KMS-11 (cell line): ENCODE measurements around the gene ARHGEF10L.

Experiments
- H2AFZ ChIP-seq: fragments of 200-600 bp; sonication (generic); 2 replicates; pipeline ENCODE4 v1.6.1; 2016; ENCODE audit warnings: antibody characterized with exemption, mixed run types, low read depth
- H3K27ac ChIP-seq: fragments of 200-600 bp; sonication (generic); 2 replicates; pipeline ENCODE4 v1.6.1; 2016; ENCODE audit warnings: mild to moderate bottlenecking, mixed run types
- H3K27me3 ChIP-seq: fragments of 200-600 bp; sonication (generic); 2 replicates; pipeline ENCODE4 v1.6.1; 2017; ENCODE audit warnings: mild to moderate bottlenecking, low read depth, mixed run types, moderate library complexity; ENCODE audit not compliant: insufficient read depth
- H3K36me3 ChIP-seq: fragments of 200-600 bp; sonication (generic); 2 replicates; pipeline ENCODE4 v1.6.1; 2017; ENCODE audit warnings: mild to moderate bottlenecking, mixed run types; ENCODE audit not compliant: insufficient read depth
- H3K4me1 ChIP-seq: fragments of 200-600 bp; sonication (generic); 2 replicates; pipeline ENCODE4 v1.6.1; 2016; ENCODE audit warnings: mild to moderate bottlenecking, low read depth, mixed run types; ENCODE audit not compliant: poor library complexity, severe bottlenecking
- H3K4me2 ChIP-seq: fragments of 200-600 bp; sonication (generic); 2 replicates; pipeline ENCODE4 v1.7.0; 2016; ENCODE audit warnings: mild to moderate bottlenecking, mixed run types
- H3K4me3 ChIP-seq: fragments of 200-600 bp; sonication (generic); IDR thresholded peaks from 2 replicates; pipeline ENCODE4 v1.6.1; 2017; ENCODE audit warnings: low read depth, low read length, mixed read lengths; ENCODE audit not compliant: insufficient read depth
- H3K79me2 ChIP-seq: fragments of 200-600 bp; sonication (generic); 2 replicates; pipeline ENCODE4 v1.6.1; 2016; ENCODE audit warnings: low read depth, mixed run types; ENCODE audit not compliant: insufficient read depth
- H3K9ac ChIP-seq: fragments of 200-600 bp; sonication (generic); 2 replicates; pipeline ENCODE4 v1.6.1; 2016; ENCODE audit warnings: mild to moderate bottlenecking, mixed run types
- H4K20me1 ChIP-seq: fragments of 200-600 bp; sonication (generic); 2 replicates; pipeline ENCODE4 v1.6.1; 2016; ENCODE audit warnings: mild to moderate bottlenecking, mixed run types; ENCODE audit not compliant: insufficient read depth
- TF ChIP-seq, protein P1 (sequence below): fragments of 200-600 bp; sonication (generic); conservative IDR thresholded peaks from 2 replicates; pipeline ENCODE4 v1.6.1; 2017; ENCODE audit warnings: low read depth, mild to moderate bottlenecking, antibody characterized with exemption, low read length, moderate library complexity, mixed read lengths

The ARHGEF10L gene

DNA sequence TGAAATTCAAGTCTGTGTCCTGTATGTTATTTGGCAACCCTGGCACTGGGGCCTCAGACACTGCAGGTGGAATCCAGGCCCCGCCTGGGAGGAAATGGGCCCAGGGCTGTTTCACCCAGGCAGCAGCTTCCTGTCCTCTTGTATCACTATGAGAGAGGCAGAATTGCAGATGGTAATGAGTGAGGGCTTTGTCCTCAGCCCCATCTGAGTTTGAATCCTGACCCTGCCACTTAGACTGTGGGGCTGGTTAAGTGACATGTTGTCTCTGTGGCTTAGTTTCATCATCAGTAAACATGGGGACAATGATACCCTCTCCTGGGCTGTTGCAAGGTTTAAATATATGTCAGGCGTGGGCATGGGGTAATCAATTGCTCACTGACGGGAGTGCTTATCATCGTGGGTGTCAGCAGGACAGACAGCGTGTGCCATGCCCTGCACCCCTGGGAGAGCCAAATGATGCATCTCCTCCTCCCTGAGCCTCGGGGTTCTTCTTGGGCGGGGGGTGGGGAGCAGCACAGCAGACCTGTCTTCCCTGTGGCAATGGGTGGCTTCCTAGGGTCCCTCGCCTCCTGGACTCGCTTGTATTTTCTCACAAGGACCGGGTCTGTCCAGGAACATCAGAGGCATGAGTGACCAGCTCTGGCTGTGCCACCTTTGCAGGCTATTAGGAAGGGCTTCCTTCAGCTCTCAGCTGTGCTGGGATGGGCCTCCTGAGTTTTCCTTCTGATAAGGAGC lies 42.1 kb downstream of the ARHGEF10L start:
- H4K20me1 ChIP-seq: no peaks in the 10 kb centered on the region
- H3K27me3 ChIP-seq: peaks cover 18% of the 10 kb centered on the region; the same call in 1 of the 2 replicates
- TF ChIP-seq, protein P1, sequence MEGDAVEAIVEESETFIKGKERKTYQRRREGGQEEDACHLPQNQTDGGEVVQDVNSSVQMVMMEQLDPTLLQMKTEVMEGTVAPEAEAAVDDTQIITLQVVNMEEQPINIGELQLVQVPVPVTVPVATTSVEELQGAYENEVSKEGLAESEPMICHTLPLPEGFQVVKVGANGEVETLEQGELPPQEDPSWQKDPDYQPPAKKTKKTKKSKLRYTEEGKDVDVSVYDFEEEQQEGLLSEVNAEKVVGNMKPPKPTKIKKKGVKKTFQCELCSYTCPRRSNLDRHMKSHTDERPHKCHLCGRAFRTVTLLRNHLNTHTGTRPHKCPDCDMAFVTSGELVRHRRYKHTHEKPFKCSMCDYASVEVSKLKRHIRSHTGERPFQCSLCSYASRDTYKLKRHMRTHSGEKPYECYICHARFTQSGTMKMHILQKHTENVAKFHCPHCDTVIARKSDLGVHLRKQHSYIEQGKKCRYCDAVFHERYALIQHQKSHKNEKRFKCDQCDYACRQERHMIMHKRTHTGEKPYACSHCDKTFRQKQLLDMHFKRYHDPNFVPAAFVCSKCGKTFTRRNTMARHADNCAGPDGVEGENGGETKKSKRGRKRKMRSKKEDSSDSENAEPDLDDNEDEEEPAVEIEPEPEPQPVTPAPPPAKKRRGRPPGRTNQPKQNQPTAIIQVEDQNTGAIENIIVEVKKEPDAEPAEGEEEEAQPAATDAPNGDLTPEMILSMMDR: no peak
- no peak overlapping the region for H3K9ac ChIP-seq
- H3K4me3 ChIP-seq: no peak overlapping the region
- no peak overlapping the region for H3K27ac ChIP-seq
- H2AFZ ChIP-seq: no peak overlapping the region
- no peak overlapping the region for H3K4me2 ChIP-seq
- H3K79me2 ChIP-seq: no peaks in the 10 kb centered on the region
- H3K36me3 ChIP-seq: no peaks in the 10 kb centered on the region
- no peaks in the 10 kb centered on the region for H3K4me1 ChIP-seq

DNA sequence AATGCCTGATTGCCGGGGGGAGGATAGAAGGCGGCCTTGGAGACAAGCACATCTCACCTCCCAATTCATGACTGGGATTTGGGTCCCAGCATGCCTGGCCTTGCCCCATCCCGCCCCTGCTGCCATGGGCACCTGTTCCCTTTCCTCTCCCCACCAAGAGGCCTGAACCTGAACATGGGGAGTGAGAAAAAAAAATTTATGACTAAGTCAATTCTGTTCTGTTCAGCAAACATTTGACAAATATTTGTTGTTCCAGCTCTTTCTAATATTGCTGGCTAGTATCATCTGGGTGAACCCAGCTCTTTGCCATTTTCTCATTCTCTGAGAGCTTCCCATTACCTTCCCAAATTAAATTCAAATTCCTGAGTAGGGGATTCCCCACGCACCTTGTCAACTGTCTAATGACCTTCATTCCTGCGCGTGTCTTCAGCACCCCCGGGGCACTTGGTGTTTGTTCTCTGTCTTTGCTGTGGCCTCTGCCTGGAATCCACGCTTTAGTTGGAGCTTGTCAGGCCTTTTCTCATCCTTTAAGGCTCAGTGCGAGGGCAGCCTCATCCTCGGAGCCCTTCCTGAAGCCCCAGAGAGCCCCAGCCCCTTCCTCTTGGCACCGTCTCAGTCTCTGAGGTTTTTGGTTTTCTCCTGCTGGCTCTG lies 42.8 kb downstream of the ARHGEF10L start:
- H3K36me3 ChIP-seq: no peaks in the 10 kb centered on the region
- H3K79me2 ChIP-seq: no peaks in the 10 kb centered on the region
- H3K9ac ChIP-seq: no peak overlapping the region
- no peaks in the 10 kb centered on the region for H3K4me1 ChIP-seq
- no peaks in the 10 kb centered on the region for H4K20me1 ChIP-seq
- H3K4me2 ChIP-seq: no peak overlapping the region
- peaks cover 15% of the 10 kb centered on the region; the same call in 1 of the 2 replicates for H3K27me3 ChIP-seq
- H3K27ac ChIP-seq: no peak overlapping the region
- TF ChIP-seq, protein P1: no peak
- H2AFZ ChIP-seq: no peak overlapping the region
- no peak overlapping the region for H3K4me3 ChIP-seq

DNA sequence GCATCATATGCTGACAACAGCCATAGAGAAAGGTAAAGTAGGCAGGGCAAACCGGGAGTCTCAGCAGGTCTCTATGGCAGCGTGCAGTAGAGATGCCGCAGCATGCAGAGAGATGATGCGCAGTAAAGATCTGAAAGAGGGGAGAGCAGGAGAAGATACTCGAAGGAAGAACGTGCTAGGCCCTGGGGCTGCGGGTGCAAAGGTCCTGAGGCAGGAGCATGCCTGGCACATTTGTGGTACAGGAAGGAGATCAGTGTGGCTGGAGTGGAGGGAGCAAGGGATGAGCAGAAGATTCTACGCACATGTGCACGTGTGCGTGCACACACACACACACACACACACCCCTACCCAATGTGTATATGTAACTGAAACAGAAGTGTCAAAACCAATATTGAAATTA lies 45.0 kb downstream of the ARHGEF10L start:
- TF ChIP-seq, protein P1: no peak
- H3K36me3 ChIP-seq: no peaks in the 10 kb centered on the region

DNA sequence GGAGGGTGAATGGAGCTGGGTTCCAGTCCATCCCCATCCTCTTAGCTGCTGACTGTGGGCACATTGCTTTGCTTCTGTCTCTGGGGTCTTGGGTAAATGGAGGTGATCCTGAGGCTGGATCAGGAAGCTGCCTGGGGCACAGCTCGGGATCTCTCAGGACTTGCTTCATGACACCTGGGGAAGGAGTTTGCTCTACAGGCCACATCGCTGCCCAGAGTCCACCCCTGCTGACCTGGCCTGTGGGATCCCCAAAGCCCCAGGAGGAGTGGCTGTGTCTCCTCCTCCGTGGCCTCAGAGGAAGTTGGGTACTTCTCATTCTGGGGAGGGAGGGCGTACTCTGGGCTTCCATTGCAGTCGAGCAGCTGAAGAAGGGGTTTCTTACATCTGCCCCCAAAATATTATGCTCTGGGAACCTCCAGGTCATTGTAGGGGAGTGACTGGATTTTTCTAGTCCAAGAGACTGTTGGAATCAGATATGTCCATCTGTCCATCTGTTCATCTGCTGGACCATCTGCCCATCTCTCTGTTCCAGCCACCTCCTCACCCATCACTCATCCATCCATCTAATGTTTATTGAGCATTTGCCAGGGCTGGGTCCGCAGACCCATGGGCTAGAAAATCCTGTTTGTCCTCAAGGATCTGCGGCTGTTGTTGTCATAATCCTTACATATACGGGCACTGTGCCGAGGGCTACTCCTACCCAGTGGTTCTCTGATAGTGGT lies 45.9 kb downstream of the ARHGEF10L start:
- H3K4me2 ChIP-seq: no peak overlapping the region
- no peaks in the 10 kb centered on the region for H3K4me1 ChIP-seq
- H3K79me2 ChIP-seq: no peaks in the 10 kb centered on the region
- TF ChIP-seq, protein P1: no peak
- H3K27ac ChIP-seq: no peak overlapping the region
- H3K27me3 ChIP-seq: peaks cover 15% of the 10 kb centered on the region; the same call in 1 of the 2 replicates
- H2AFZ ChIP-seq: no peak overlapping the region
- H3K36me3 ChIP-seq: no peaks in the 10 kb centered on the region
- no peaks in the 10 kb centered on the region for H4K20me1 ChIP-seq
- H3K4me3 ChIP-seq: no peak overlapping the region
- no peak overlapping the region for H3K9ac ChIP-seq

More for the DNA sequence above, 45.0 kb downstream of the ARHGEF10L start:
- Histone ChIP-seq H3K27me3 (peaks cover 15% of the 10 kb centered on the region; the same call in 1 of the 2 replicates), H4K20me1 (no peaks in the 10 kb centered on the region), H3K79me2 (no peaks in the 10 kb centered on the region), H3K4me3 (no peak overlapping the region), H2AFZ (no peak overlapping the region), H3K27ac (no peak overlapping the region), H3K4me1 (no peaks in the 10 kb centered on the region), H3K9ac (no peak overlapping the region), H3K4me2 (no peak overlapping the region)
